NCI-H82 treated with DMSO at 0.1 percent for 48 hours (cell line): ENCODE results near the gene KLKB1.

ENCODE experiments used
- DNase-seq: peaks from one replicate; lab custom pipeline; 2025; ENCODE audit not compliant: unreplicated experiment; lab: John Stamatoyannopoulos, UW

KLKB1 gene

GRCh38 chr4:186307497-186307896 lies 80.2 kb downstream of the KLKB1 start:
- DNase-seq, result no peak

- DNase-seq, result no peak
These were observed 80.6 kb downstream of the KLKB1 start for GRCh38 chr4:186307916-186308315.
